HL-60 (cell line): ENCODE data around the gene MEA1.

ENCODE experiments used
- DNase-seq, 2 experiments: peaks; one replicate each; pipeline ENCODE4 v3.0.0-alpha.2; 2010 to 2020; ENCODE audit warnings: low read depth in 1 of 2, low spot score in 1 of 2
- H3K27ac ChIP-seq: fragments of 250-450 bp; sonication (Bioruptor Pico); replicated peaks from 2 replicates; pipeline ENCODE4 v1.5.1; 2020; ENCODE audit warnings: mild to moderate bottlenecking, moderate library complexity
- H3K27me3 ChIP-seq: fragments of 250-450 bp; sonication (Bioruptor Pico); 2 replicates; pipeline ENCODE4 v1.5.1; 2021; ENCODE audit warnings: mild to moderate bottlenecking, moderate library complexity; ENCODE audit not compliant: insufficient read depth, poor library complexity, severe bottlenecking
- H3K4me3 ChIP-seq: replicated peaks from 2 replicates; pipeline ENCODE4 v1.5.1; 2011; ENCODE audit warnings: mild to moderate bottlenecking, control low read depth, low read length; ENCODE audit not compliant: insufficient read depth
- CTCF ChIP-seq: IDR thresholded peaks from one replicate; pipeline ENCODE4 v1.5.1; 2011; ENCODE audit warnings: low read length, control low read depth, inconsistent platforms; ENCODE audit not compliant: insufficient read depth
- GABPA ChIP-seq: IDR thresholded peaks from 2 replicates; pipeline ENCODE4 v1.6.1; 2012; ENCODE audit warnings: low read depth
- POLR2AphosphoS5 ChIP-seq: IDR thresholded peaks from 2 replicates; pipeline ENCODE4 v1.6.1; 2012; ENCODE audit warnings: low read depth
- REST ChIP-seq: IDR thresholded peaks from 2 replicates; pipeline ENCODE4 v1.6.1; 2012; ENCODE audit warnings: low read depth; ENCODE audit not compliant: insufficient replicate concordance
- SPI1 ChIP-seq: IDR thresholded peaks from 2 replicates; pipeline ENCODE4 v1.6.1; 2012; ENCODE audit warnings: low read depth, mild to moderate bottlenecking, borderline replicate concordance

MEA1 gene

GRCh38 chr6:42978839-42979522, 34.8 kb downstream of the MEA1 start, which contains the start of gene PEX6:
Gene PEX6, minus strand, starts transcription at chr6:42979181. Its CDS starts 31 bp downstream, at chr6:42979150.
- Histone ChIP-seq H3K27ac (peak within 1 kb of the TSS; percentile 74), H3K4me3 (peak within 1 kb of the TSS; percentile 87), H3K27me3 (no peaks in the 10 kb centered on the region)
- DNase-seq, result peak; percentile 96 to 97
- TF ChIP-seq GABPA (peak; percentile 83), SPI1 (peak; percentile 60; the same call in 1 of the 2 replicates), REST (no peak), CTCF (no peak), POLR2AphosphoS5 (peak; percentile 92; the same call in 1 of the 2 replicates)

- peak overlapping the region; percentile 74 for H3K27ac ChIP-seq
- no peaks in the 10 kb centered on the region for H3K27me3 ChIP-seq
- peak overlapping the region; percentile 87 for H3K4me3 ChIP-seq
- no peak for DNase-seq
- no peak for TF ChIP-seq REST
- TF ChIP-seq CTCF, result no peak
- TF ChIP-seq GABPA, result no peak
- no peak for TF ChIP-seq SPI1
- no peak for TF ChIP-seq POLR2AphosphoS5
Observed at GRCh38 chr6:42978487-42978838, 35.3 kb downstream of the MEA1 start.

- no peak for DNase-seq
- no peak overlapping the region for H3K27ac ChIP-seq
- H3K4me3 ChIP-seq, result no peak overlapping the region
- no peaks in the 10 kb centered on the region for H3K27me3 ChIP-seq
- TF ChIP-seq REST, result no peak
- no peak for TF ChIP-seq GABPA
- no peak for TF ChIP-seq POLR2AphosphoS5
- TF ChIP-seq SPI1, result no peak
- TF ChIP-seq CTCF, result no peak
Observed at GRCh38 chr6:42974919-42975505, 38.7 kb downstream of the MEA1 start.
